Stimulated activated CD4-positive, alpha-beta T cell treated with anti-CD3 and anti-CD28 coated beads, Interleukin-15, amount 100 ng/mL, for 1 hour (primary cell): ENCODE results near the gene HNRNPA1.

ENCODE experiments used
- DNase-seq, 2 donors: peaks; one replicate each; pipeline ENCODE4 v3.0.0-alpha.2; 2020; ENCODE audit warnings: low read depth in 1 of 2, low spot score in 1 of 2

HNRNPA1 gene

DNA sequence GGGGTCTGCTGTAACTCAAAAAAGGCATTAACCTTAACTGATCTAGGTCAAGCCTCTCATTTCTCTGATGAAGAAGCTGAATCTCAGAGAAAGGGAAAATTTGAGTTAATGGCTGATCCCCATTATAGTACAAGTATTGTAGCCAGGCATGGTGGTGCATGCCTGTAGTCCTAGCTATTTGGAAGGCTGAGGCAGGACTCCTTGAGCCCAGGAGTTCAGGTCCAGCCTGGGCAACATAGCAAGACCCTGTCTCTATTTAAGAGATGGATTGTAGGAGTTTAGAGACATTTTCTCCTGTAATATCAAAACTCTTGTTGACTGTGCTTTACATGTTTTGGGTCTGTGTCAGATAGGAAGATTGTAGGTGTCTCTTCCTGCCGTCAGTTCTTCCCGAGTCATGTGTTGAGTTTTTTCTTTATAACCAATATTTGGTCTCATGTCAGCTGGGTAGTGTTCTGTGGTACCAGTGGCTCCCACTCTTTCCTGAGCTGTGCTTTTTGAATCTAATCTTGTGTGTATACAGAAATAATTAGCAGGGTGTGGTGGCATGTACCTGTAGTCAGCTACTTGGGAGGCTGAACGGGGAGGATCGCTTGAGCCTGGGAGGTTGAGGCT, 53.0 kb downstream of the HNRNPA1 start:
- DNase-seq: no peak
